Mesendoderm (in vitro differentiated cells): ENCODE data around the gene LILRB1.
"Not testable (repeated sequence)": the region's sequence is repeated elsewhere in the genome, so short reads cannot be mapped to it uniquely, and the experiment has no call there.

Source experiments
- DNase-seq: peaks from one replicate; pipeline ENCODE4 v3.0.0; 2013
- H2AK5ac ChIP-seq: 2 replicates; pipeline ENCODE4 v1.6.1; 2013; ENCODE audit warnings: low read length, inconsistent platforms
- H2BK120ac ChIP-seq: 2 replicates; pipeline ENCODE4 v1.6.1; 2013; ENCODE audit warnings: low read depth, mild to moderate bottlenecking, low read length, moderate library complexity, mixed read lengths
- H2BK15ac ChIP-seq: replicated peaks from 2 replicates; pipeline ENCODE4 v1.6.1; 2013; ENCODE audit warnings: low read depth, mild to moderate bottlenecking, moderate library complexity
- H2BK5ac ChIP-seq: 2 replicates; pipeline ENCODE4 v1.6.1; 2013; ENCODE audit warnings: low read length, inconsistent platforms
- H3K18ac ChIP-seq: 2 replicates; pipeline ENCODE4 v1.6.1; 2013; ENCODE audit warnings: mild to moderate bottlenecking, low read length, mixed read lengths
- H3K23ac ChIP-seq: one replicate; pipeline ENCODE4 v1.6.1; 2013; ENCODE audit warnings: low read length
- H3K27ac ChIP-seq: 2 replicates; pipeline ENCODE4 v1.5.1; 2013; ENCODE audit warnings: low read depth, mild to moderate bottlenecking, inconsistent platforms, low read length, moderate library complexity
- H3K27me3 ChIP-seq: 2 replicates; pipeline ENCODE4 v1.6.1; 2013; ENCODE audit warnings: low read length, control low read depth, mild to moderate bottlenecking, inconsistent platforms; ENCODE audit not compliant: insufficient read depth, poor library complexity
- H3K36me3 ChIP-seq: 2 replicates; pipeline ENCODE4 v1.6.1; 2013; ENCODE audit warnings: low read length, inconsistent platforms; ENCODE audit not compliant: control insufficient read depth, insufficient read depth
- H3K4ac ChIP-seq: one replicate; pipeline ENCODE4 v1.6.1; 2013; ENCODE audit warnings: low read depth, mild to moderate bottlenecking, low read length, moderate library complexity
- H3K4me1 ChIP-seq: 2 replicates; pipeline ENCODE4 v1.6.1; 2013; ENCODE audit warnings: low read depth, low read length, inconsistent platforms; ENCODE audit not compliant: control insufficient read depth
- H3K4me2 ChIP-seq: 2 replicates; pipeline ENCODE4 v1.6.1; 2013; ENCODE audit warnings: low read length
- H3K4me3 ChIP-seq: 2 replicates; pipeline ENCODE4 v1.5.1; 2013; ENCODE audit warnings: mild to moderate bottlenecking, low read length
- H3K56ac ChIP-seq: one replicate; pipeline ENCODE4 v1.6.1; 2013; ENCODE audit warnings: low read length
- H3K79me1 ChIP-seq: 2 replicates; pipeline ENCODE4 v1.6.1; 2013; ENCODE audit warnings: low read length, inconsistent platforms
- H3K79me2 ChIP-seq: 2 replicates; pipeline ENCODE4 v1.6.1; 2013; ENCODE audit warnings: mild to moderate bottlenecking, low read length; ENCODE audit not compliant: control insufficient read depth, insufficient read depth
- H3K9ac ChIP-seq: 2 replicates; pipeline ENCODE4 v1.6.1; 2013; ENCODE audit warnings: low read length, inconsistent platforms
- H4K5ac ChIP-seq: one replicate; pipeline ENCODE4 v1.6.1; 2013; ENCODE audit warnings: low read length
- H4K8ac ChIP-seq: one replicate; pipeline ENCODE4 v1.6.1; 2013; ENCODE audit warnings: low read depth, mild to moderate bottlenecking, control low read depth, low read length, moderate library complexity
- WGBS: extraction: QIAGEN DNeasy Blood & Tissue Kit; methylation state at CpG from one replicate; pipeline ENCODE4 v1.1.7; 2013; ENCODE audit warnings: low lambda C conversion rate, missing lambda C conversion rate; ENCODE audit not compliant: insufficient coverage; ENCODE audit errors: extremely low coverage; 5-methylcytosine and 5-hydroxymethylcytosine counted together

The LILRB1 gene

GRCh38 chr19:54595680-54596436 is 34.4 kb upstream of the LILRB1 start:
- H3K79me1 ChIP-seq, H3K36me3 ChIP-seq, H3K18ac ChIP-seq, H3K23ac ChIP-seq, H3K27me3 ChIP-seq, H2BK15ac ChIP-seq, H4K8ac ChIP-seq, DNase-seq, H3K56ac ChIP-seq, H3K4ac ChIP-seq, H3K9ac ChIP-seq, H3K27ac ChIP-seq, H2BK120ac ChIP-seq, H3K79me2 ChIP-seq, H3K4me2 ChIP-seq, H2AK5ac ChIP-seq, H4K5ac ChIP-seq, H3K4me3 ChIP-seq, H2BK5ac ChIP-seq, H3K4me1 ChIP-seq: not testable (repeated sequence)
- no CpG with 5 or more reads among the region's 26 CpGs for WGBS

GRCh38 chr19:54600212-54600611 is 30.1 kb upstream of the LILRB1 start:
- no peak overlapping the region for H2AK5ac ChIP-seq
- H3K4ac ChIP-seq, result no peak overlapping the region
- H3K27me3 ChIP-seq, result no peaks in the 10 kb centered on the region
- H3K79me1 ChIP-seq, result no peaks in the 10 kb centered on the region
- DNase-seq, result no peak
- H2BK15ac ChIP-seq, result no peak overlapping the region
- no peak overlapping the region for H4K8ac ChIP-seq
- no peak overlapping the region for H3K18ac ChIP-seq
- no peak overlapping the region for H2BK120ac ChIP-seq
- no CpG with 5 or more reads among the region's 5 CpGs for WGBS
- no peak overlapping the region for H4K5ac ChIP-seq
- no peak overlapping the region for H3K56ac ChIP-seq
- H3K23ac ChIP-seq, result no peak overlapping the region
- H3K4me2 ChIP-seq, result no peak overlapping the region
- no peak overlapping the region for H3K27ac ChIP-seq
- H3K79me2 ChIP-seq, result no peaks in the 10 kb centered on the region
- no peaks in the 10 kb centered on the region for H3K4me1 ChIP-seq
- H3K9ac ChIP-seq, result no peak overlapping the region
- H3K36me3 ChIP-seq, result no peaks in the 10 kb centered on the region
- no peak overlapping the region for H3K4me3 ChIP-seq
- no peak overlapping the region for H2BK5ac ChIP-seq

GRCh38 chr19:54606230-54606629 is 24.1 kb upstream of the LILRB1 start:
- DNase-seq, result no peak
- H3K4me3 ChIP-seq, result no peak overlapping the region
- no peak overlapping the region for H4K8ac ChIP-seq

GRCh38 chr19:54606891-54607784 is 23.1 kb upstream of the LILRB1 start:
- H3K56ac ChIP-seq, result no peak overlapping the region
- no peaks in the 10 kb centered on the region for H3K79me1 ChIP-seq
- H2BK15ac ChIP-seq, result no peak overlapping the region
- H3K4me1 ChIP-seq, result no peaks in the 10 kb centered on the region
- H3K23ac ChIP-seq, result no peak overlapping the region
- no peak overlapping the region for H2AK5ac ChIP-seq
- no peak overlapping the region for H4K8ac ChIP-seq
- no peaks in the 10 kb centered on the region for H3K27me3 ChIP-seq
- DNase-seq, result no peak
- no peak overlapping the region for H4K5ac ChIP-seq
- no peaks in the 10 kb centered on the region for H3K79me2 ChIP-seq
- no peak overlapping the region for H3K18ac ChIP-seq
- no peak overlapping the region for H2BK5ac ChIP-seq
- H3K4me2 ChIP-seq, result no peak overlapping the region
- H2BK120ac ChIP-seq, result no peak overlapping the region
- no peak overlapping the region for H3K9ac ChIP-seq
- no CpG with 5 or more reads among the region's 16 CpGs for WGBS
- H3K36me3 ChIP-seq, result no peaks in the 10 kb centered on the region
- H3K4me3 ChIP-seq, result no peak overlapping the region
- H3K27ac ChIP-seq, result no peak overlapping the region
- no peak overlapping the region for H3K4ac ChIP-seq

More at GRCh38 chr19:54606230-54606629, 24.1 kb upstream of the LILRB1 start:
- H3K36me3 ChIP-seq, result no peaks in the 10 kb centered on the region
- H3K27me3 ChIP-seq, result no peaks in the 10 kb centered on the region
- H3K27ac ChIP-seq, result no peak overlapping the region
- no peak overlapping the region for H3K9ac ChIP-seq
- no peak overlapping the region for H2AK5ac ChIP-seq
- H4K5ac ChIP-seq, result no peak overlapping the region
- H3K23ac ChIP-seq, result no peak overlapping the region
- H2BK15ac ChIP-seq, result no peak overlapping the region
- no peak overlapping the region for H3K4me2 ChIP-seq
- no peaks in the 10 kb centered on the region for H3K4me1 ChIP-seq
- H2BK120ac ChIP-seq, result no peak overlapping the region
- no peak overlapping the region for H3K18ac ChIP-seq
- H3K79me1 ChIP-seq, result no peaks in the 10 kb centered on the region
- no CpG with 5 or more reads among the region's 4 CpGs for WGBS
- H2BK5ac ChIP-seq, result no peak overlapping the region
- H3K4ac ChIP-seq, result no peak overlapping the region
- no peak overlapping the region for H3K56ac ChIP-seq
- H3K79me2 ChIP-seq, result no peaks in the 10 kb centered on the region

- H3K79me2 ChIP-seq, result no peaks in the 10 kb centered on the region
- H3K23ac ChIP-seq, result no peak overlapping the region
- H3K56ac ChIP-seq, result no peak overlapping the region
- no peak overlapping the region for H2BK15ac ChIP-seq
- H3K4me3 ChIP-seq, result no peak overlapping the region
- no peaks in the 10 kb centered on the region for H3K4me1 ChIP-seq
- H3K27ac ChIP-seq, result no peak overlapping the region
- H3K36me3 ChIP-seq, result no peaks in the 10 kb centered on the region
- H2BK5ac ChIP-seq, result no peak overlapping the region
- H3K79me1 ChIP-seq, result no peaks in the 10 kb centered on the region
- H3K18ac ChIP-seq, result no peak overlapping the region
- DNase-seq, result no peak
- H4K8ac ChIP-seq, result no peak overlapping the region
- no CpG with 5 or more reads among the region's 5 CpGs for WGBS
- no peak overlapping the region for H2BK120ac ChIP-seq
- no peak overlapping the region for H3K4me2 ChIP-seq
- no peak overlapping the region for H3K9ac ChIP-seq
- H4K5ac ChIP-seq, result no peak overlapping the region
- no peaks in the 10 kb centered on the region for H3K27me3 ChIP-seq
- H3K4ac ChIP-seq, result no peak overlapping the region
- H2AK5ac ChIP-seq, result no peak overlapping the region
Measured at GRCh38 chr19:54607785-54608150, 22.5 kb upstream of the LILRB1 start.
